ENCODE results near the gene KRTAP26-1.

GRCh38 chr21:30338717-30339116 lies 18.6 kb upstream of the KRTAP26-1 start:
- TF ChIP-seq, protein P1, sequence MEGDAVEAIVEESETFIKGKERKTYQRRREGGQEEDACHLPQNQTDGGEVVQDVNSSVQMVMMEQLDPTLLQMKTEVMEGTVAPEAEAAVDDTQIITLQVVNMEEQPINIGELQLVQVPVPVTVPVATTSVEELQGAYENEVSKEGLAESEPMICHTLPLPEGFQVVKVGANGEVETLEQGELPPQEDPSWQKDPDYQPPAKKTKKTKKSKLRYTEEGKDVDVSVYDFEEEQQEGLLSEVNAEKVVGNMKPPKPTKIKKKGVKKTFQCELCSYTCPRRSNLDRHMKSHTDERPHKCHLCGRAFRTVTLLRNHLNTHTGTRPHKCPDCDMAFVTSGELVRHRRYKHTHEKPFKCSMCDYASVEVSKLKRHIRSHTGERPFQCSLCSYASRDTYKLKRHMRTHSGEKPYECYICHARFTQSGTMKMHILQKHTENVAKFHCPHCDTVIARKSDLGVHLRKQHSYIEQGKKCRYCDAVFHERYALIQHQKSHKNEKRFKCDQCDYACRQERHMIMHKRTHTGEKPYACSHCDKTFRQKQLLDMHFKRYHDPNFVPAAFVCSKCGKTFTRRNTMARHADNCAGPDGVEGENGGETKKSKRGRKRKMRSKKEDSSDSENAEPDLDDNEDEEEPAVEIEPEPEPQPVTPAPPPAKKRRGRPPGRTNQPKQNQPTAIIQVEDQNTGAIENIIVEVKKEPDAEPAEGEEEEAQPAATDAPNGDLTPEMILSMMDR (IDR thresholded peaks at IDR 0.05) = no peak
- TF ChIP-seq POLR2A (IDR thresholded peaks at IDR 0.05; ENCODE audit: low read depth) = no peak
